ENCODE results near the gene MED16.
"Not testable (repeated sequence)": the region's sequence is repeated elsewhere in the genome, so short reads cannot be mapped to it uniquely, and the experiment has no call there.

The MED16 gene

DNA sequence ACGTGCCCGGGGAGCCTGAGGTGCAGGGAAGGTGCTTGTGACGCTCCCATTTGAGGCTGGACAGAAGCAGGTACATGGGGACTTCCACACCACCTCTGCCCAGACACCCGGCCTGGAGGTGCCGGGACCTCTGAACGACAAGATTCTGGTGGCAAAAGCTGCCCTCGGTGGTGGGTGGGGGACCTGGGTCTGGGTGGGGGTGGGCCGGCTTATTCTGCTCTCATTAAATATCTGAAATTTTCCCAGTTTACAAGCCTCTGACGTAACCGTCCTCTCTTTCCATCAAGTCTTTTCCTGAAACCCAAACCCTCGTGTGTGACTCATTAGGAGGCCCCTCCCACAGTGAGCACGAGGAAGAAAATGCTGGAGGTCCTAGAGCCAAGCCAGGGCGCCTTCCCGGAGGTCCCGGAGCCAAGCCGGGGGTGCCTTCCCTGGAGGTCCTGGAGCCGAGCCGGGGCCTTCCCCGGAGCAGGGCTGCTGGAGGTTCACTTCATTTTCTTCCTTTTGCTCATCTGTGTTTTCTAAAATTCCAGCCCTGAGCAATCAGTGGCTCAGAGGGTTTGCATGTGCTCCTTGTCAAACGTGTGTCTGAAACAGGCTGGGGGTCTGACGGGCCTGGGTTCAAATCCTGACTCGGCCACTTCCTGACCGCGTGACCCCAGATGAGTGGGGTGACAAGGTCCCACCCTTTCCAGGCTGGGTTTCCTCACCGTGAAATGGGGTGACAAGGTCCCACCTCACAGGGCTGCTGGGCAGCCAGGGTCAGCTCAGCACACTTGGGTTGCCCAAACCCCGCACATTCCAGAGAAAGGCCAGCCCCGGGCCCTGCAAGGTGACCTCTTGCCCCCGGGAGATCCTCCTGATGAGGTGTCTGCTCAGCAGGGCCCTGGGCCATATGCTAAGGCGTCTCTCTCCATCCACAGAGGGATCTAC, 23.5 kb downstream of the MED16 start:
- no peak for DNase-seq

DNA sequence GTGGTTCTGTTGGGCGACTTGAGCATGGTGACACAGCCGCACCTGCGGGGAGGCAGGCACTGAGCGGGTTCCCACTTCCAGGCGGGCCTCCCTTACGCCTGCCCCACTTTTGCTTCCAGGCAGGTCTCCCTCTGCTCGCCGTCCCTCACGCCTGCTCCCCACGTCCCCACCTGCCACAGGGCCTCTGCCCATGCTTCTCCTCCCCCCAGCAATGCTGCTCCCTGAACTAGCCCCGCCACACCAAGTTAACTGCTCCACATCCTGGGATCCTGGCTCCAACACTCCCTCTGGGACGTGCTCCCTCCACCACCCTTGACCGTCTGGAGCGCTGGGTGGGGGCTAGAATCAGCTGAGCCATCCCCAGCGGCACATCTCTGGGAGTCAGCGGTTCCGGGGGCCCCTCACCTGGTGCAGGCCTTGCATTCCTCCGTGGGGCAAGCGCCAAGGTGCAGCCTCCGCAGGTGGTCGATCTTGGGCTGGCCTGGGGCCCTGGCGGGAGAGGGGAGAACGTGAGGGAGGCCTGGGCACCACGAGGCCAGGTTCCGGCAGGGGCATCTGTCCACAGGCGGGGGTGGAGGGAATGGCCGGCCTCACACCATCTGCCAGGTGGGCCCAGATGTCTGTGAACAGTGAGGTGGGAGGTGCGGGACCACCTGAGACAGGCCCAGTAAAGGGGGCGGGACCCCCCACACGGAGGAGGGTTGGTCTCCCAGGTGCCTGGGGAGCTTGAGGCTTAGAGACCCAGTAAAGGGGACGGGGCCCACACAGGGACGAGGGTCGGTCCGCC, 24.3 kb downstream of the MED16 start:
- no peak for DNase-seq

DNA sequence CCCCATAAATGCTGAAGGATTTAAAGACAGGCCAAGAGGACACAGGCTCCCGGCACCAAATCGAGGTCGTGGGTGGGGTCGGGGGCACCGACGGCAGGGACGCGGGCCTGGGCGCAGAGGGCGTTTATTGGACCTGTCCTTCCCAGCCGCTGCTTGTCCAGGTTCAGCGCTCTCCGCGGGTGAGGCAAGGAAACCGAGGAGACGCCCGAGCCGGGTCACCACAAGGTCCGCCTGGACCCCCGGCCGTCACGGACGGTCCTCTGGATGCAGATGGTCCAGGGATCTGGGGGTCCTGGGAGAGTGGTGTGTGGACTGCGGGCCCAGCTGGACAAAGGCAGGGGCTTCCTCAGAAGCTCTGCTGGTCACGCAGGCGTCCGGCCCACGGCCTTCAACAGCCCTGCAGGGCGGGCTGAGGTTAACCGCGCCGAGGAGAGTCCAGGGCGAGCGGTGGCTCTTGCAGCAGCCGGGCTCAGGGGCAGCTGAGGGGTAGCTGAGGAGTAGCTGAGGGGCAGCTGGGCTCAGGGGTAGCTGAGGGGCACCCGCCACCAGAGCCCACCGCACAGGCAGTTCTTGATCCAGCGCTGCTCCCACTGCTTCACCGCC, 25.0 kb downstream of the MED16 start:
- no peak for DNase-seq

DNA sequence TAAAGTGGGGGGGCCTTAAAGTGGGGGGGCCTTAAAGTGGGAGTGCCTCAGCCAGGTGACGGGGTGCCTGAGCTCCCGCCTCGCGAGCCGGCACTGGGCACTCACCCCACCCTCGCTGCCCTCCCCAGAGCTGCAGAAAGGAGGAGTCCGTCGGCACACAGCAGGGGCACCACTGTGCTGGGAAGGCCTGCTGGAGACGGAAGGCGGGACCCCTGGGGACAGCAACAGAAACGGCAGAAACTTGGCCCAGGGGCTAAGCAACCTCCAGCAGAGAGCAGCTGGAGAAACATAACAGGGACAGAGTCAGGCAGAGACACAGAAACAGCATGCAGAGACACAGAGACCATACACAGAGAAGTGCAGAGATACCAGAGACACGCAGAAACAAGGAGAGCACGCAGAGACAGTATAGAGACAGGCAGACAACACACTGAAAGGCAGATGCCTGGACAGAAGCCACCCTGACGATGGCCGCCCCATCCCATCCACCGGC, 25.6 kb downstream of the MED16 start:
- no peak for DNase-seq

DNA sequence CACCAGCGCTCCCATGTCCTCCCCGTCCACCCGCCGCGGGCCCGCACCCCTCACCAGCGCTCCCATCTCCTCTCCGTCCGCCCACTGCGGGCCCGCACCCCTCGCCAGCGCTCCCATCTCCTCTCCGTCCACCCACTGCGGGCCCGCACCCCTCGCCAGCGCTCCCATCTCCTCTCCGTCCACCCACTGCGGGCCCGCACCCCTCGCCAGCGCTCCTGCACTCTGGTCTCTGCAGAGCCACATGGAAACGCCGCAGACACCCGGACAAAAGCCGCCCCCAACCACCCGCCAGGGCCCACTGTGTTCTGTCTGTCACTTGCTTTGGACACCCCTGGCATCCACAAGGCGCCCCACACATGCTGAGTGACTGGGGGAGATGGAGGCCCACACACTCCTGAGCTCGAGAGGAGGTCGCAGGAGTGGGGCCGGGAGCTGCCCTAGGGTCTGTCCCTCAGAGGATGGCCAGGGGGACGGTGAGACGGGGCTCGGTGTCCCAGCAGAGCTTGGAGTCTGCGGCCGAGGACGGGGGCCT, 26.2 kb downstream of the MED16 start:
- DNase-seq: no peak

DNA sequence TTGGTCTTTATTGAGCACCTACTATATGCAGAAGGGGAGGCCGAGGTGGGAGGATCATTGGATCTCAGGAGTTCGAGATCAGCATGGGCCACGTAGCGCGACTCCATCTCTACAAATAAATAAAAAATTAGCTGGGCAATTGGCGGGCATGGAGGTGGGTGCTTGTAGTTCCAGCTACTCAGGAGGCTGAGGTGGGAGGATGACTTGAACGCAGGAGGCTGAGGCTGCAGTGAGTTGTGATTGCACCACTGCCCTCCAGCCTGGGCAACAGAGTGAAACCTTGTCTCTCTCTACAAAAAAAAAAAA, 29.7 kb downstream of the MED16 start:
- DNase-seq: no peak

DNA sequence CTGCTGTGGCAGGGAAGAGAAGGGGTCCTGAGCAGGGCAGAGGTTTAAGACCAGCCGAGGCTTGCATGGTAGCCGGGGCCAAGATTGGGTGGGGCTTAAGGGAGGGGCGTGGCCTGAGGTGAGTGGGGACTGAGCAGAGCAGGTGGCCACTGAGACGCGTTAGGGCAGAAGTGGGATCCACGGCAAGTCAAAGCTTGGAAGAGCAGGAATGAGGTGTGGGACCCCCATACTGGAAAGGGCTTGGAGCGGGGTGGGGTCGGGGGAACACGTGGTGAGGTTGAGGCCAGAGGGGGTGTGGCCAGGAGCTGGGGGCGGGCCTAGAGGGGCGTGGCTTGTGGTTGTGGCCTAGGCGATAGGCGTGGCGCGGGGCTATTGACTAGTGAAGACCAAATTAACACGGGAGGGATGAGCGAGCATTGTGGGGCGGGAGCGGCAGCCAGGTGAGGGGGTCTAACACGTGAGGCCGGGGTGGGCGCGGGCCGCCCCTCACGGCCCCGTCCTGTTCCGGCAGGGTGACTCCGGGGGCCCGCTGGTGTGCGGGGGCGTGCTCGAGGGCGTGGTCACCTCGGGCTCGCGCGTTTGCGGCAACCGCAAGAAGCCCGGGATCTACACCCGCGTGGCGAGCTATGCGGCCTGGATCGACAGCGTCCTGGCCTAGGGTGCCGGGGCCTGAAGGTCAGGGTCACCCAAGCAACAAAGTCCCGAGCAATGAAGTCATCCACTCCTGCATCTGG, 30.2 kb downstream of the MED16 start:
- DNase-seq: no peak

DNA sequence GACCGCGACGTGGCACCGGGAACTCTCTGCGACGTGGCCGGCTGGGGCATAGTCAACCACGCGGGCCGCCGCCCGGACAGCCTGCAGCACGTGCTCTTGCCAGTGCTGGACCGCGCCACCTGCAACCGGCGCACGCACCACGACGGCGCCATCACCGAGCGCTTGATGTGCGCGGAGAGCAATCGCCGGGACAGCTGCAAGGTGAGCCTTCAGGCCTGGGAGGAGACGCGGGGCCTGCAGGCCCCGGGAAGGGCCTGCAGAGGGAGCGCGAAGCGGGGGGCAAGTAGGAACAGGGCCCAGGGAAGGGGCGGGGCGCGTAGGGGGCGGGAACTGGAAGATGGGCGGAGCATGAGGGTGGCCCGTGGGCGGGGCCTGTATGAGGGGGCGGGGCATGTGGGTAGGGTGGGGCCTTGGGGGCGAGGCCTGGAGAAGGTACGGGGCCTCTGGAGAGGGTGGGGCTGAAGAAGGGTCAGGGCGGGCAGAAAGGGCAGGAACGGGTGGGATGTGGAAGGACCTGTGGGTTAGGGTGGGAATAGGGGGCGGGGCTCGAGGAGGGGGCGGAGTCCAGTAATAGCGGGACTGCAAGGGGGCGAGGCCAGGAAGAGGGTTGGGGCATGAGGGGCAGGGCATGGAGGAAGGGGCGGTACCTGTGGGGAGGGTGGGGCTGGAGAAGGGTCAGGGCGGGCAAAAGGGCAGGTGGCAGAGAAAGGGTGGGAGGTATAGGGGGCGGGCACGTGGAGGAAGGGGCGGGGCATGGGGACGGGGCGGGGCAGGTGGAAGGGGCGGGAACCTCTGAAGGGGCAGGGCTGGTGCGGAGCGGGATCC, 31.0 kb downstream of the MED16 start:
- no peak for DNase-seq

DNA sequence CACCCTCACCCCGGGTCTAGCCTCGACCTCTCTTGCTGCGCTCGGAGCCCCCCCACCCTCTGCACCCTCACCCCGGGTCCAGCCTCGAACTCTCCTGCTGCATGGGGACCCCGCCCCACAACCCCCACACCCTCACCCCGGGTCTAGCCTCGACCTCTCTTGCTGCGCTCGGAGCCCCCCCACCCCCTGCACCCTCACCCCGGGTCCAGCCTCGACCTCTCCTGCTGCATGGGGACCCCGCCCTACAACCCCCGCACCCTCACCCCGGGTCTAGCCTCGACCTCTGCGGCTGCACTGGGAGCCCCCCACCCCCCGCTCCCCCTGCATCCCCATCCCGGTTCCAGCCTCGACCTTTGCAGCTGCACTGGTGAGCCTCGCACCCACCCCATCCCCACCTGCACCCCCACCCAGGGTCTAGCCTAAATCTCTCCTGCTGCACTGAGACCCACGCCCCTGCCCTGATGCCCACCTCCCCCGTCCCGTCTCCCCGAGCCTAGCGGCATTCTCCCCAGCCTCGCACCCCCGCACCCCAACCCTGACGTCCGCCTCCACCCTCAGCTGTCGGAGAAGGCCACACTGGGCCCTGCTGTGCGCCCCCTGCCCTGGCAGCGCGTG, 31.7 kb downstream of the MED16 start:
- DNase-seq: no peak

DNA sequence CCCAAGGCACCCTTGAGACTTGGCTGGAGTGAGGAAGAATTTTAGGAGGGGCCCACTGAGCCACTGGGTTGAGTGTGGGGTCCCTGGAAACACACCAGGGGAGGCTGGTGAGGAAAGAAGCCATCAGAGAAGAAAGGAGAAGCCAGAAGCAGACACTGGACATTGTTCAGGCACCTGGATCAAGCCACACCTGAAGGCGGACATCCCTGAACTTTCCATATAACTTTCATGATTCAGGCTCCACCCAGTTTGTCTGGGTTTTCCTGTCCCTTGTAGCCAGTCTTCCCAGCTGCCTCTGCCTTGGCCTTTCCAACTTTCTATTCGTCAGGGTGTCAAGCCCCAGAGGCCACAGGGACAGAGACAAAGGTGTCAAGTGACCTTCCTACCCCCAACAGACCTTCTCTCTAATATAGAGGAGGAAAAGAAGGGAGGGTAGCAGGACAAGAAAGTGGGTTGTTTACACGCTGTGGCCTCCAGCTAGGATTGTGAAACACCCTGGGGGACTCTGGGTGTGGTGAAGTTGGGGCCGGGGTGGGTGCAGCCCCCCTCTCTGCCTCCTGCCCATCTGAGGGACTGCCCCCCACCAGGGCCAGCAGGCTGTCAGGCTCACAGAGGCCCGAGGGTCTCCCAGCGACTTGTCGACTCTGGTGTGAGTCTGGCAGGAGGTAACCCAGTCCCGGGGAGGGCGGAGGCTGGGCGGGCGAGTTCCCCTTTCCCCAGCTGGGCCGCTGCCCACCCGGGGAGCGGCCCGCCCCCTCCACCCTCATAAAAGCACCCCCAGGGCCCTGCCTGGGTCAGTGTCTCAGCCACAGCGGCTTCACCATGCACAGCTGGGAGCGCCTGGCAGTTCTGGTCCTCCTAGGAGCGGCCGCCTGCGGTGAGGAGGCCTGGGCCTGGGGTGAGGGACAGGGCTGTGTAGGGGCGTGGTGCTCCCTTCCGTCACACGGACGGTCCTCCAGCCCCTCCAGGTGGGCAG, 33.8 kb downstream of the MED16 start, which contains the start of gene CFD:
Gene CFD, plus strand, starts transcription at position 797 of the 976 bp plus-strand sequence. Its CDS starts 26 bp downstream, at position 823.
- no peak for DNase-seq

DNA sequence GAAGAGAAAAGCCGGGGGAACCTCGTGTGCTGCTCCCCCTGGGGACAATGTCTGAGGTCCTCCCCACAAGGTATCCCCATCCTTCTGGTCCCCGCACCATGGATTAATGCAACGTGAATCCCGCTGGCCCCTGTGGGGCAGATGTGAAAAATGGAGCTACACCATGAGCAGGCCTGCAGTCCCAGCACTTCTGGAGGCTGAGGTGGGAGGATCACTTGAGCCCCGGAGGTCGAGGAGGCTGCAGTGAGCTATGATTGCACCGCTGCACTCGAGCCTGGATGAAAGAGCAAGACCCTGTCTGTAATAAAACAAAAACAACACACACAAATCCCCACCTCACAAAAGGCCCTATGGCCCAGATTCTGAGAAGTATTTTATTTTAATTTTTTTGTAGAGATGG, 34.7 kb downstream of the MED16 start:
- no peak for DNase-seq

DNA sequence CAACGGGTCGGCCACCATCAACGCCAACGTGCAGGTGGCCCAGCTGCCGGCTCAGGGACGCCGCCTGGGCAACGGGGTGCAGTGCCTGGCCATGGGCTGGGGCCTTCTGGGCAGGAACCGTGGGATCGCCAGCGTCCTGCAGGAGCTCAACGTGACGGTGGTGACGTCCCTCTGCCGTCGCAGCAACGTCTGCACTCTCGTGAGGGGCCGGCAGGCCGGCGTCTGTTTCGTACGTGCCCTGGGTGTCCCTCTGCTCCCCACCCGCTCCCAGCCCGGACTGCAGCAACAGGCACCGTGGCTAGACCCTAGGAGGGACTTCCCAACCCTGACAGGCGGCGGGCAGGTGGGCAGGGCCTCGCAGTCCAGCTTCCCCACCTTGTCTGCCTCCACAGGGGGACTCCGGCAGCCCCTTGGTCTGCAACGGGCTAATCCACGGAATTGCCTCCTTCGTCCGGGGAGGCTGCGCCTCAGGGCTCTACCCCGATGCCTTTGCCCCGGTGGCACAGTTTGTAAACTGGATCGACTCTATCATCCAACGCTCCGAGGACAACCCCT, 37.3 kb downstream of the MED16 start:
- DNase-seq: no peak

DNA sequence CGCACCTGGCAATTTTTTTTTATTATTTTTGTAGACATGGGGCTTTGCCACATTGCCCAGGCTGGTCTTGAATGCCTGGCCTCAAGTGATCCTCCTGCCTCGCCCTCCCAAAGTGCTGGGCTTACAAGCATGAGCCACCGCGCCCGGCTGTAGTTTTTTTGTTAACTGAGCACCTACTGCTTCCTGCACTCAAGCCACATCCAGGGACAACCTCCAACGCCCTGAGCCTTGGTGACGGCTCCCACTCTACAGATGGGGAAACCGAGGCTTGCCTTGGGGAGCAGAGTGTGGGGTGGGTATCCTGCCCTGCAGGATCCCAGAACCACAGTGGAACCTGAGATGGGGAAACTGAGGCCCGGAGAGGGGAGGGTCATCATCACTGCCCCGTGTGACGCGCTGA, 37.8 kb downstream of the MED16 start:
- no peak for DNase-seq

DNA sequence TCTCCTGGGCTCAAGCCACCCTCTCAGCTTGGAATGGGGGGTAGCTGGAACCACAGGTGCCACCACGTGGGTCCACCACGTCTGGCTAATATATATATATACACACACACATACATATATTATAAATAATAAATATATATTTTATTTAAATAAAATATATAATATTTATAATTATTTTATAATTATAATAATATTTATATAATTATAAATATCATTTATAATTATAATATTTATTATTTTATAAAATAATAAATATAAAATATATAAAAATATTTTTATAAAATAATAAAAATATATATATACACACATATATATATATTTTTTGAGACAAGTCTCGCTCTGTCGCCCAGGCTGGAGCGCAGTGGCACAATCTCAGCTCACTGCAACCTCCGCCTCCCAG, 38.4 kb downstream of the MED16 start:
- DNase-seq: no peak

DNA sequence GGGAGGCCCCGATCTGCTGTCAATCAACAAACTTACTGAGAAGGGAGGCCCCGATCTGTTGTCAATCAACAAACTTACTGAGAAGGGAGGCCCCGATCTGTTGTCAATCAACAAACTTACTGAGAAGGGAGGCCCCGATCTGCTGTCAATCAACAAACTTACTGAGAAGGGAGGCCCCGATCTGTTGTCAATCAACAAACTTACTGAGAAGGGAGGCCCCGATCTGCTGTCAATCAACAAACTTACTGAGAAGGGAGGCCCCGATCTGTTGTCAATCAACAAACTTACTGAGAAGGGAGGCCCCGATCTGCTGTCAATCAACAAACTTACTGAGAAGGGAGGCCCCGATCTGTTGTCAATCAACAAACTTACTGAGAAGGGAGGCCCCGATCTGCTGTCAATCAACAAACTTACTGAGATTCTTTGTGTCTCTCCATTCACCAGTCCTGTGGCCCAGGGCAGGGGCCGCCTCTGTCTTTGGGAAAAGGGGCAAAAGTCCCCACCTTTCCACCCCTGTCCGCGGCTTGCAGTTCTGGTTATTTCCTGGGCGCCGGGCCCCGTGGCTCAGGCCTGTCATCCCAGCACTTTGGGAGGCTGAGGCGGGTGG, 39.3 kb downstream of the MED16 start:
- not testable (repeated sequence) for DNase-seq

DNA sequence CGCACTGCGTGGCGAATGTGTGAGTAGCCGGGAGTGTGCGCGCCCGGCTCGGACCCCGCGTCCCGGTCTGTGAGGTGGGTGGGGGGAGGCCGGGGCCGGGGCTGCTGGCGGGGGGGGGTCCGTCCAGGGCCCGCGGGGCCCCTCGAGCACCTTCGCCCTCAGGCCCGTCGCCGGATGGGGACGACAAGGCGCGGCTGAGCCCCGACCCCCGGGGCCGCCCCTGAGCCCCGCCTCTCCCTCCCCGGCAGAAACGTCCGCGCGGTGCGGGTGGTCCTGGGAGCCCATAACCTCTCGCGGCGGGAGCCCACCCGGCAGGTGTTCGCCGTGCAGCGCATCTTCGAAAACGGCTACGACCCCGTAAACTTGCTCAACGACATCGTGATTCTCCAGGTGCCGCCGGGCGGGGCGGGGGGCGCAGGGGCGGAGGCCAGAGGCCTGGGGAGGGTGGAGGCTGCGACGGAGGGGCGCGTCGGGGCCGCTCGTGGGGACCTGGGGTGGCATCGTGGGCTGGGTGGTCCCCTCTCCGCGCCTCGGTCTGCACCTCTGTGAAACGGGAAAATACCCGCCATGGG, 39.9 kb downstream of the MED16 start:
- no peak for DNase-seq

DNA sequence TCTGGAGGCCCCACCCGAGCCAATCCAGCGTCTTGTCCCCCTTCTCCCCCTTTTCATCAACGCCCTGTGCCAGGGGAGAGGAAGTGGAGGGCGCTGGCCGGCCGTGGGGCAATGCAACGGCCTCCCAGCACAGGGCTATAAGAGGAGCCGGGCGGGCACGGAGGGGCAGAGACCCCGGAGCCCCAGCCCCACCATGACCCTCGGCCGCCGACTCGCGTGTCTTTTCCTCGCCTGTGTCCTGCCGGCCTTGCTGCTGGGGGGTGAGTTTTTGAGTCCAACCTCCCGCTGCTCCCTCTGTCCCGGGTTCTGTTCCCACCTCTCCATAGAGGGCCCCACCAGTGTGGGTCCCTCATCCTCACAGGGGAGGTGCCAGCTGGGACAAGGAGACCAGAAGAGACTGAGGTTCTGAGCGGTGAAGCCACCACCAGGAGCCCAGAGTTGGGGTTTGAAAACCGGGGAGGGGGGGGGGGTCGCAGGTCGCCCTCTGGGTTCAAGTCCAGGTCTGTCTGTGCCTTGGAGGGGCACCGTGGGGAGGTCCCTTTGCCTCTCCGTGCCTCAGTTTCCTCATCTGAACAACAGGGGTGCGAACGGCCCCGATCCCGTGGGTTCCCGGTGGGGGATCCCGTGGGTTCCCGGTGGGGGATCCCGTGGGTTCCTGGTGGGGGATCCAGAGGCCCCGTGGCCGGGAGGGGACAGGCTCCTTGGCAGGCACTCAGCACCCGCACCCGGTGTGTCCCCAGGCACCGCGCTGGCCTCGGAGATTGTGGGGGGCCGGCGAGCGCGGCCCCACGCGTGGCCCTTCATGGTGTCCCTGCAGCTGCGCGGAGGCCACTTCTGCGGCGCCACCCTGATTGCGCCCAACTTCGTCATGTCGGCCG, 40.6 kb downstream of the MED16 start, which contains the start of gene ELANE:
Gene ELANE, plus strand, starts transcription at position 168 of the 878 bp plus-strand sequence. Its CDS starts 26 bp downstream, at position 194.
- DNase-seq: no peak

DNA sequence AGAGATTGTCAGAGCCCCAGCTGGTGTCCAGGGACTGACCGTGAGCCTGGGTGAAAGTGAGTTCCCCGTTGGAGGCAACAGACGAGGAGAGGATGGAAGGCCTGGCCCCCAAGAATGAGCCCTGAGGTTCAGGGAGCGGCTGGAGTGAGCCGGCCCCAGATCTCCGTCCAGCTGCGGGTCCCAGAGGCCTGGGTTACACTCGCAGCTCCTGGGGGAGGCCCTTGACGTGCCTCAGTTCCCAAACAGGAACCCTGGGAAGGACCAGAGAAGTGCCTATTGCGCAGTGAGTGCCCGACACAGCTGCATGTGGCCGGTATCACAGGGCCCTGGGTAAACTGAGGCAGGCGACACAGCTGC, 42.0 kb downstream of the MED16 start:
- DNase-seq: no peak

Data from NCI-H187 treated with DMSO at 0.1 percent for 48 hours (cell line).